NK-92 (cell line): Measurements from ENCODE around the gene SLC9A5.

Experiments
- DNase-seq: peaks from one replicate; lab custom pipeline; 2025; ENCODE audit not compliant: unreplicated experiment; lab: John Stamatoyannopoulos, UW

Gene SLC9A5

GRCh38 chr16:67255553-67256221, 6.9 kb downstream of the SLC9A5 start:
- DNase-seq = no peak

GRCh38 chr16:67256701-67257230, 8.0 kb downstream of the SLC9A5 start:
- DNase-seq = no peak

- DNase-seq = no peak
These were observed 8.8 kb downstream of the SLC9A5 start for GRCh38 chr16:67257486-67258160.

GRCh38 chr16:67258161-67258835, 9.5 kb downstream of the SLC9A5 start:
- no peak for DNase-seq

GRCh38 chr16:67259705-67260104, 10.9 kb downstream of the SLC9A5 start:
- DNase-seq = no peak

- DNase-seq = no peak
These were observed 11.8 kb downstream of the SLC9A5 start for GRCh38 chr16:67260426-67261063.

- DNase-seq = no peak
These were observed 14.4 kb downstream of the SLC9A5 start for GRCh38 chr16:67263201-67263600.

- no peak for DNase-seq
These were observed 15.5 kb downstream of the SLC9A5 start for GRCh38 chr16:67264277-67264676.

- DNase-seq = no peak
These were observed 16.1 kb downstream of the SLC9A5 start for GRCh38 chr16:67264866-67265265.

GRCh38 chr16:67265834-67266233, 17.1 kb downstream of the SLC9A5 start:
- no peak for DNase-seq

GRCh38 chr16:67268136-67268579, 19.4 kb downstream of the SLC9A5 start:
- DNase-seq = no peak

GRCh38 chr16:67269766-67270165, 21.0 kb downstream of the SLC9A5 start:
- no peak for DNase-seq

GRCh38 chr16:67270931-67271338, 22.2 kb downstream of the SLC9A5 start:
- DNase-seq = no peak

GRCh38 chr16:67271446-67271845, 22.7 kb downstream of the SLC9A5 start:
- DNase-seq = no peak

GRCh38 chr16:67275321-67275720, 26.5 kb downstream of the SLC9A5 start:
- DNase-seq = no peak

- DNase-seq = no peak
These were observed 28.7 kb downstream of the SLC9A5 start for GRCh38 chr16:67277294-67277998.

GRCh38 chr16:67277999-67278772, 29.4 kb downstream of the SLC9A5 start:
- no peak for DNase-seq

- DNase-seq = no peak
These were observed 30.1 kb downstream of the SLC9A5 start for GRCh38 chr16:67278773-67279295.

- DNase-seq = no peak
These were observed 30.7 kb downstream of the SLC9A5 start, which contains the start of gene PLEKHG4 for GRCh38 chr16:67279296-67280089. Gene PLEKHG4, plus strand, starts transcription at chr16:67279532. Its CDS starts 513 bp downstream, at chr16:67280045.
